Activated naive CD8-positive, alpha-beta T cell treated with anti-CD3 and anti-CD28 coated beads, Interleukin-2, amount 10 ng/mL, durations not matched to agents 7 days and 5 days (primary cell): Measurements from ENCODE around the gene SDK2. TPM values are rescaled to one million over a fixed set of nuclear protein-coding genes. Genes with fewer than 3 reads are reported as not detected.
A peak's percentile ranks its signal among the peaks of the same experiment; 100 is the strongest.
"Not testable (repeated sequence)": the region's sequence is repeated elsewhere in the genome, so short reads cannot be mapped to it uniquely, and the experiment has no call there.

Experiments
- ATAC-seq: fragments of 150-1000 bp; cut with Tn5 transposase; one replicate; pipeline ENCODE4 v1.10.0; 2021; ENCODE audit warnings: low read depth, moderate library complexity
- POLR2A ChIA-PET: fragments of 350-600 bp; sonication (Branson Sonifier 250); formaldehyde crosslinking; loops from one replicate; lab custom pipeline; 2021; ENCODE audit warnings: antibody characterized with exemption; lab: Charles Lee
- DNase-seq: peaks from one replicate; pipeline ENCODE4 v3.0.0; 2021
- H3K27ac Mint-ChIP-seq: one replicate; pipeline ENCODE4 v1.8.0; 2022; ENCODE audit warnings: mild to moderate bottlenecking, mixed read lengths
- H3K27me3 Mint-ChIP-seq: one replicate; pipeline ENCODE4 v1.8.0; 2022; ENCODE audit warnings: mild to moderate bottlenecking, moderate library complexity, mixed read lengths
- H3K36me3 Mint-ChIP-seq: one replicate; pipeline ENCODE4 v1.8.0; 2021; ENCODE audit warnings: mild to moderate bottlenecking, mixed read lengths
- H3K4me1 Mint-ChIP-seq: one replicate; pipeline ENCODE4 v1.8.0; 2021; ENCODE audit warnings: mixed read lengths
- H3K4me3 Mint-ChIP-seq: one replicate; pipeline ENCODE4 v1.8.0; 2022; ENCODE audit warnings: mild to moderate bottlenecking, moderate library complexity, mixed read lengths
- H3K9me3 Mint-ChIP-seq: one replicate; pipeline ENCODE4 v1.8.0; 2021; ENCODE audit warnings: mixed read lengths
- total RNA-seq, 2 experiments: library from RNA; stranded (reverse); gene quantifications; one replicate each; pipeline ENCODE4 v1.2.3, GENCODE V29; 2021

SDK2 gene
- total RNA-seq, 2 experiments from 2014 or later, result 29.3 to 31.1 TPM

DNA sequence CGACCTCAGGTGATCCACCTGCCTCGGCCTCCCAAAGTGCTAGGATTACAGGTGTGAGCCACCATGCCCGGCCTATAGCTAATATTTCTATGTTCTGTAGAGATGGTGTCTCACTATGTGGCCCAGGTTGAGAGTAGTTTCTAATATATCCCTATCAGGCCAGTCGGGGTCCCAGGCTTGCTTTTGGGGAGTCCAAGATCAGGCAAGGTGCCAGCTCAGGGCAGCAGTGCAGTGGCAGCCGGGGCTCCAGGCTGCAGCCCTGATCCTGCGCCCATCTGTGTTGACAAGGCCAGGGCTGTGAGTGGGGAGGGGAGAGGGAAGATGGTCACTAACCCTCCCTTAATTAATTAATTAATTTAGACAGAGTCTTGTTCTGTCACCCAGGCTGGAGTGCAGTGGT is 254.8 kb downstream of the SDK2 start:
- H3K4me1 Mint-ChIP-seq, result no peaks in the 10 kb centered on the region
- DNase-seq (no peak), ATAC-seq (no peak)
- H3K27ac Mint-ChIP-seq, result no peak overlapping the region
- no peaks in the 10 kb centered on the region for H3K36me3 Mint-ChIP-seq
- POLR2A ChIA-PET, result no interaction called here
- H3K27me3 Mint-ChIP-seq, result no peaks in the 10 kb centered on the region
- H3K4me3 Mint-ChIP-seq, result no peak overlapping the region
- H3K9me3 Mint-ChIP-seq, result no peaks in the 10 kb centered on the region

DNA sequence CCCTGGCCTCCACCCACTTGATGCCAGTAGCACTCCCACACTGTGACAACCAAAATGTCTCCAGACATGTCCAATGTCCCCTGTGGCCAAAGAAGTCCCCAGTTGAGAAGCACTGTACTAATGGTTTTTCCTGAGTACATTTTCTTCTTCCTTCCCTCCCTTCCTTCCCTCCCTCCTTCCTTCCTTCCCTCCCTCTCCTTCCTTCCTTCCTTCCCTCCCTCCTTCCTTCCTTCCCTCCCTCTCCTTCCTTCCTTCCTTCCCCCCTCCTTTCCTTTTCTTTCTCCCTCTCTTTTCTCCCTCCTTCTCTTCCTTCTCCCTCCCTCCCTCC is 255.7 kb downstream of the SDK2 start:
- POLR2A ChIA-PET, result no interaction called here
- H3K27me3 Mint-ChIP-seq, result no peaks in the 10 kb centered on the region
- no peaks in the 10 kb centered on the region for H3K4me1 Mint-ChIP-seq
- no peaks in the 10 kb centered on the region for H3K9me3 Mint-ChIP-seq
- DNase-seq (no peak), ATAC-seq (no peak)
- H3K27ac Mint-ChIP-seq, result no peak overlapping the region
- H3K36me3 Mint-ChIP-seq, result no peaks in the 10 kb centered on the region
- no peak overlapping the region for H3K4me3 Mint-ChIP-seq

DNA sequence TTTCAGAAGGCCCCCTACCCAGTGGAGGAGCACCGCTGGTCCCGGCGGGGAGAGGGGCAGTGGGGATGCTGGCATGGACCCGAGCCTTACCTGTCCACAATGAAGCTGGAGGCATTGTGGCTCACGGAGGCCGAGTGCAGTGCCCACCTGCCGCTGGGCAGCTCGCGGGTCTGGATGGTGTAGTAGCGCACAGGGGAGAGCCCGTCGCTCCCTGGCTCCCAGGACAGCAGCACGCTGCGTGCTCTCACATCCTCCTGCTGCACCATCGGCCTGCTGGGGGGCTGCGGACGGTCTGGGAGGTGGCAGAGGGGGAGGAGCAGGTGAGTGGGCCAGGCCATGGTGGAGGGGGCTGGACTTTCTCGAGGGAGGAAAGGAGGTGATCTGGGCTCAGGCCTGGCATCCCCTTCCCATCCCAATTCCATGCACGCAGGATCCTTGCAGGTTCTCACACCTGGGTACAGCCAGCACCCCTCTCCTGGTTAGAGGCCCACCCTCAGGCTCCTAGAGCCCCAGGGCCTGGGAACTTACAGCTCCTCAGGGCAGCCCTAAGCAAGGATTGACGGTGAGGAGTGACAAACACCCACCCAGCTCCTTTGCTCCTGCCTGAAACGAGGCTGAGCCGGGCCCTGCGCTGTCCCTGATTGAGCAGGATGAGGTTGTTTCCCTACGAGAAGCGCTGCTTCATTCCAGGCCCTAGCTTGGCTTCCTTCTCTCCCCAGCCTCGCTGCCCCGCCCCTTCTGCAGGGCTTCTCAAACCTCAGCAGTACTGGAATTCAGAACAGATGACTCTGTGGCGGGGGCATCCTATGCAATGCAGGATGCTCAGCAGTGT is 256.3 kb downstream of the SDK2 start:
- POLR2A ChIA-PET, result no interaction called here
- Mint-ChIP-seq H3K27me3 (no peaks in the 10 kb centered on the region), H3K27ac (no peak overlapping the region), H3K4me1 (no peaks in the 10 kb centered on the region), H3K9me3 (no peaks in the 10 kb centered on the region), H3K36me3 (no peaks in the 10 kb centered on the region), H3K4me3 (no peak overlapping the region)
- ATAC-seq (no peak), DNase-seq (no peak)

DNA sequence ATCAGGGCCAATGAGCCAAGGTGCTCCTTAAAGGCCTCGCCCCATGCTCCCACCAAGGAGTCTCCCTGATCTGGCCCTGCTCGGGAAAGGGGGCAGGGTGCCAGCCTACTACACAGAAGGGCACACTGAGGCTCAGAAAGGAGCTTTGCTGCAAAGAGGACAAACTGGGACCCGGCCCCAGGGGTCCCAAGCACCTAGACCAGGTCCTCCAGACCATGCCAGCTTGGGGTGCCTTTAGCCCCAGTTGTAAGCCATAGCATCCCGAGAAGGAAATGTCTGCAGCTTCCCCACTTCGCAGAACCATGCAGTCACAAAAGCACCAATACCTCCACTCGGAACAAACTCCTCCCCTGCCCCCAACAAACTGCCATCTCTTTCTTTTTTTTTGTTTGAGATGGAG is 257.7 kb downstream of the SDK2 start:
- Mint-ChIP-seq H3K36me3 (no peaks in the 10 kb centered on the region), H3K27me3 (no peaks in the 10 kb centered on the region), H3K9me3 (no peaks in the 10 kb centered on the region), H3K4me1 (no peaks in the 10 kb centered on the region), H3K27ac (no peak overlapping the region), H3K4me3 (no peak overlapping the region)
- ATAC-seq (no peak), DNase-seq (no peak)
- POLR2A ChIA-PET, result no interaction called here

DNA sequence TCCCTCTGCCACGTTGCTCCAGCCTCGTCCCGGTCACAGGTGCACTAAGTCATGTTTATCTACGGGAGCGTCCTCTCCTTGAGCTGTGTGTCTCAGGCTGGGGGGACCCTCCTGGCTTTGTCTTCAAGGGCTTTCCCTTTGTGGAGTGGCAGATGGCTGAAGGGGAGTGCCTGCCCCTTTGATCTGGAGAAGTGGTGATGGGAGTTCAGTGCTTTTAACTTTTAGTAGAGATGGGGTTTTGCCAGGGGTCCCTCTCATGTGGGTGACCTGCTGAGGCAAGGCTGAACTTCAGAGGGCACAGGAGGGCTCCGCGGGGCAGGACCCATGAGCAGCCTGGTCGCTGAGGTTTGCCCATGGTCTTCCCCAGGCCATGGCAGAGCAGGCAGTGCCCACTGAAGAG is 259.3 kb downstream of the SDK2 start:
- POLR2A ChIA-PET, result no interaction called here
- no peaks in the 10 kb centered on the region for H3K4me1 Mint-ChIP-seq
- H3K27me3 Mint-ChIP-seq, result no peaks in the 10 kb centered on the region
- H3K4me3 Mint-ChIP-seq, result no peak overlapping the region
- ATAC-seq (no peak), DNase-seq (no peak)
- H3K27ac Mint-ChIP-seq, result no peak overlapping the region
- no peaks in the 10 kb centered on the region for H3K9me3 Mint-ChIP-seq
- no peaks in the 10 kb centered on the region for H3K36me3 Mint-ChIP-seq

DNA sequence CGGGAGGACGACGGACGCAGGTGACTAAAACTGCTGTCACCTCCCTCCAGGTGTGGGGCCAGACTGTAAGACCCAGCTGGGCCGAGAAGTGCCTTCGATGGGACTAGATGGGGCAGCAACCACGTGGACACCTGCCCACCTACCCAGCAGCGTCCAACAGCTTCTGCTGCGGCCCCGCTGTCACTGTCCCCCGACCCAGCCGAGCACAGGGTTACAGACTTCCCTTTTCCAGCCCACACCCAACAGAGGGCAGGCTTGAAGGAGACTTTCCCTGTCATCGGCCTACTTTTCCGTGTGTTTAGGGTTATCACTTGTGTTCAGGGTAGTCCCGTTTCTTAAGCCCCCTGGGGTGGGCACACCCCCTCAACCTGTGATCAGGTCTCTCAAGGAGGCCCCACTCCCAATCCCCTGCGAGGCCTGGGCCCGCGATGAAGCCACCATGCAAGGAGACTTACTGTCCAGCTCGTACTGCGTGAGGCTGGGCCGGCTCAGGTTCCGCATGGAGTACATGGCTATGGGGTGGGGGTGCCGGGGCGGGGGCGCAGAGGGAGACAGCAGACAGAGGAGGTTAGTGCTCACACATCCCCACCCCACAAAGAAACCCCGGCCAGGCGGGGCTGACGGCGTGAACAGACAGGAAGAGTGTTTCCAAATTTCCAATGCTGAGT is 263.7 kb downstream of the SDK2 start:
- no peak for ATAC-seq
- Mint-ChIP-seq H3K27me3 (no peaks in the 10 kb centered on the region), H3K4me3 (no peak overlapping the region)

DNA sequence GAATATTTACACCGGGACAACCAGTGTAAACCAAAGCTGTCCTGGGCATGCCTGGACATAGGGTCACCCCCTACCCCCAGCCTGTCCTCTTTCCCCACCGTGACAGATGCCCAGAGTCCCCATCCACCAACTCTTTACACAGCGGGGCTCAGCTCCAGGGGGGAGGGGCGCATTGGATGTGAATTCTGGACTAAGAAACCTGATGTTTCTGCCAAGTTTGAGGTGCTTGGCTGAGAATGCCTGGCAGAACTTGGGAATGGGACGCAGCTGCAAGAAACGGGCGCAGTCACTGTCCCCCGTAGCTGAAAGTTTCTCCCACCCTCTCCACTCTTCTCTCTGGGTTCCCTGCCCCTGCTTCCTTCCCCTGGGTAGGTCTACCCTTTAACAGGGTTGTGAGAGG is 264.4 kb downstream of the SDK2 start:
- H3K4me3 Mint-ChIP-seq, result no peak overlapping the region
- DNase-seq, result no peak
- no peaks in the 10 kb centered on the region for H3K9me3 Mint-ChIP-seq
- ATAC-seq, result no peak
- H3K27me3 Mint-ChIP-seq, result no peaks in the 10 kb centered on the region
- H3K36me3 Mint-ChIP-seq, result peaks cover 3% of the 10 kb centered on the region
- POLR2A ChIA-PET, result no interaction called here
- H3K4me1 Mint-ChIP-seq, result no peaks in the 10 kb centered on the region
- H3K27ac Mint-ChIP-seq, result no peak overlapping the region

More for the DNA sequence above, 263.7 kb downstream of the SDK2 start:
- no peaks in the 10 kb centered on the region for H3K4me1 Mint-ChIP-seq
- H3K9me3 Mint-ChIP-seq, result no peaks in the 10 kb centered on the region
- H3K36me3 Mint-ChIP-seq, result peaks cover 3% of the 10 kb centered on the region
- no peak overlapping the region for H3K27ac Mint-ChIP-seq
- no peak for DNase-seq
- POLR2A ChIA-PET, result no interaction called here

DNA sequence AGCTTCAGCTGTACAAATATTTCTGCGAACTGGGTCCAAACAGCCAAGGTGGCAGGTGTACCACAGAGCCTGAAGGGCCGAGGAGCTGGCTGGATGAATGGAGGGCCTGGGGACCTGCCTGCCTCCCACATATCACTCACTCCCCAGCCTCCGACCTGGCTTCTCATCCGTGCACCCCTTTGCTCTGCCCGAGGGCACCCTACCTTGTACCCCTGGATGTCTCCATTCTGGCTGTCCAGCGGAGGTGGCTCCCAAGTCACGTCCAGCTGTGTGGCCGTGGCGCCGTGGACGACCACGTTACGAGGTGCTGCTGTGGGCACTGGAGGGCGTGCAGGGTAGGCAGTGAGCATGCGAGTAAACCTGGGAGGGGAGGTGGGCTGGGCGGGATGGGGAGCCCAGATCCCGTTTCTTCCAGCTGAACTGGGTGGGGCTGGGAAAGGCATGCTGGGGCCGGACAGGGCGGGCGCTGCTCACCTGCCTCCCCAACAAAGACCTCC is 265.2 kb downstream of the SDK2 start:
- Mint-ChIP-seq H3K4me1 (no peaks in the 10 kb centered on the region), H3K27ac (no peak overlapping the region), H3K36me3 (peaks cover 3% of the 10 kb centered on the region), H3K4me3 (no peak overlapping the region), H3K9me3 (no peaks in the 10 kb centered on the region), H3K27me3 (no peaks in the 10 kb centered on the region)
- DNase-seq (no peak), ATAC-seq (no peak)
- POLR2A ChIA-PET, result no interaction called here

DNA sequence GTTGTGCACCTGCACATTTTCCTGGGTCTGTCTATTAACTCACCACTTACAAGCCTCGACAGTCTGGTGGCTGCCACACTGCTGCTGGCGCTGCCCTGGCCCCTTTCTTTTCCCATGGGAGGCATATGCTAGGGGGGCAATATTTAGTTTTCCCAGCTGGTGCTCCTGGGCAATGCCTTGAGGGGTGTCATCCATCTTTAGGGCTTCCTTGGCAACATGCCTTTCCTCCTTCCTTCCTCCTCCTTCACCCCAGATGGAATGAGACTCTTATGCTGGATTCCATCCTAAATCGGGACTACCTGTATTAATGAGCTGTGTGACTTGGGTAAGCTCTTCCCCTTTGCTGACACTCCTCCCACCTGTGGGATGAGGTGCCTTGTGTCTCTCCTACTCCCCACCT is 267.6 kb downstream of the SDK2 start:
- H3K36me3 Mint-ChIP-seq, result peaks cover 3% of the 10 kb centered on the region
- POLR2A ChIA-PET, result no interaction called here
- ATAC-seq, result no peak
- no peaks in the 10 kb centered on the region for H3K9me3 Mint-ChIP-seq
- no peak overlapping the region for H3K4me3 Mint-ChIP-seq
- no peak for DNase-seq
- peaks cover 1% of the 10 kb centered on the region for H3K27me3 Mint-ChIP-seq
- H3K27ac Mint-ChIP-seq, result no peak overlapping the region
- no peaks in the 10 kb centered on the region for H3K4me1 Mint-ChIP-seq

DNA sequence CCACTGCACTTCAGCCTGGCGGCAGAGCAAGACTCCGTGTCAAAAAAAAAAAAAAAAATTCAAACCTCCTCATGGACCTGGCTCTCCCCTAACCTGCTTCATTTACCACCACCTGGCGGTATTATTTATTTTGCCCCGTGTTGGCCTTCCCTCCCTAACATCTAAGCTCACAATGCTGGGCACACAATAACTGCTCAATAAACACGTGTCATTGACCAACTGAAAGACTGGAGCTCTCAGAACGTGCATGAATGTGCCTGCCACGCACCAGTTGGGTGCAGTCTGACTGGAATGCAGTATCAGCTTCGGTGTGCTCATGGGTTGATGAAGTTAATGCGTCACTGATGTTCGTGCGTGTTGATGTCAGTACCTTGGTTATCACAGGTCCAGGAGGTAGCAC is 268.1 kb downstream of the SDK2 start:
- POLR2A ChIA-PET, result no interaction called here

DNA sequence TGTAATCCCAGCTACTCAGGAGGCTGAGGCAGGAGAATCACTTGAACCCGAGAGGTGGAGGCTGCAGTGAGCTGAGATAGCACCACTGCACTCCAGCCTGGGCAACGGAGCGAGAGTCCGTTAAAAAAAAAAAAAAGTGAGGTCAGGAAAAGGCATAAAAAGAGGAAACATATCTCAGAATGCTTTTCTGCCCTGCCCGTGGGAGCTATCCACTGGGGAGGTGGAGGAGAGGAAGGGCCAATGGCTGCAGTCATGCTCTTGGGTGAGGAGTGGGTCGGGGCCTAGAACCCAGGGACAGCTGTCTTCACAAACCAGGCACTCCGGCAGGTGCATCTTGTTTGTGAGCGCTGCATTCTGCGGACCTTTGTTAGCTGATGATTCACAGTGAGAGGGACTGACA is 272.4 kb downstream of the SDK2 start:
- H3K27ac Mint-ChIP-seq, result no peak overlapping the region
- H3K4me1 Mint-ChIP-seq, result peaks cover 2% of the 10 kb centered on the region
- DNase-seq (no peak), ATAC-seq (no peak)
- POLR2A ChIA-PET, result interaction anchor here (0.6 kb wide), 1 partner anchor 150 kb away, joined by 3 read pairs; no protein-coding TSS in a partner anchor
- H3K4me3 Mint-ChIP-seq, result no peak overlapping the region
- H3K36me3 Mint-ChIP-seq, result peaks cover 1% of the 10 kb centered on the region
- no peaks in the 10 kb centered on the region for H3K9me3 Mint-ChIP-seq
- peaks cover 5% of the 10 kb centered on the region for H3K27me3 Mint-ChIP-seq

More for the DNA sequence above, 268.1 kb downstream of the SDK2 start:
- H3K27ac Mint-ChIP-seq, result no peak overlapping the region
- no peak for ATAC-seq
- H3K4me3 Mint-ChIP-seq, result no peak overlapping the region
- H3K9me3 Mint-ChIP-seq, result no peaks in the 10 kb centered on the region
- peaks cover 3% of the 10 kb centered on the region for H3K36me3 Mint-ChIP-seq
- no peaks in the 10 kb centered on the region for H3K4me1 Mint-ChIP-seq
- peaks cover 5% of the 10 kb centered on the region for H3K27me3 Mint-ChIP-seq
- DNase-seq, result no peak

DNA sequence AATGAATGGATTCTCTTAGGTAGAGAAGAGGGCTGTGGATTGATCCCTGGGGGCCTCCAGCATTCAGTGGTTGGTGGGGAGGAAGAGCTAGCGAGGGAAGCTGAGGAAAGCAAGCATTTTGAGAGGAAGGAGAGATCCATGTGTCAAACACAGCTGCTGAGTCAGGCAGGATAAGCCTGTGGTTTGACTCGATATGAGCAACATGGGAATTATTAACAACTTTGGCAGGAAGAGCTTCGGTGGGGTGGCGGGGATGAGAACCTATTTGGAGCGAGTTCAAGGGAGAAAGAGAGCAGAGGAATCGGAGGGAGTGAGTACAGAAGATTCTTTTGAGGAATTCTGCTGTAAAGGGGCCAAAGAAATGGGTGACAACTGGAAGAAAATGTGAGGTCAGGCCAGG is 273.0 kb downstream of the SDK2 start:
- Mint-ChIP-seq H3K36me3 (peaks cover 1% of the 10 kb centered on the region), H3K27me3 (peaks cover 5% of the 10 kb centered on the region), H3K4me1 (peaks cover 2% of the 10 kb centered on the region), H3K27ac (no peak overlapping the region), H3K9me3 (no peaks in the 10 kb centered on the region), H3K4me3 (no peak overlapping the region)
- DNase-seq (no peak), ATAC-seq (no peak)
- POLR2A ChIA-PET, result interaction anchor here (0.6 kb wide), 1 partner anchor 149 kb away, joined by 3 read pairs; no protein-coding TSS in a partner anchor

DNA sequence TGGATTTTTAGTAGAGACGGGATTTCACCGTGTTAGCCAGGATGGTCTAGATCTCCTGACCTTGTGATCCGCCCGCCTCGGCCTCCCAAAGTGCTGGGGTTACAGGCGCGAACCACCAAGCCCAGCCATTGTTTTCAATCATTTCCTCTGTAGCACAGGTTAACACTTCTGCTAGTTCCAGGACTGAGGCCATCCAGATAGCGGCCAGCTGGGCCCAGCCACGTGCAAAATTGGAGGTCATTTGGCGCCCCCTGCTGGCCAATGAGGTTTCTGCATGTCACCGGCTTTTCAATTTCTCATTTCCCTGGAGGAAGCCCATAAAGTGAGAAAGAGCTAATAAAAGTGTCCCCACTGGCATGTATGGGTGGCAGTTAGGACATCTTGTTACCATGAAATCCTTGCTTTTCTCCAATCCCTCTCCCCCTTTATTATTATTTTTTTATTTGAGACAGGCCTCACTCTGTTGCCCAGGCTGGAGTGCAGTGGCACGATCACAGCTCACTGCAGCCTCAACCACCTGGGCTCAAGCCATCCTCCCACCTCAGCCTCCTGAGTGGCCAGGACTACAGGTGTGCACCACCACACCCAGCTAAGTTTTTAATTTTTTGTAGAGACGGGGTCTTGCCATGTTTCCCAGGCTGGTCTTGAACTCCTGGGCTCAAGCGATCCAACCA is 274.3 kb downstream of the SDK2 start:
- H3K4me1 Mint-ChIP-seq, H3K36me3 Mint-ChIP-seq, H3K27ac Mint-ChIP-seq, H3K4me3 Mint-ChIP-seq, H3K9me3 Mint-ChIP-seq, H3K27me3 Mint-ChIP-seq: not testable (repeated sequence)
- DNase-seq (peak; percentile 80), ATAC-seq (peak; percentile 70)
- POLR2A ChIA-PET, result interaction anchor here (1.9 kb wide), 1 partner anchor 643 kb away, joined by 4 read pairs; no protein-coding TSS in a partner anchor
